Pancreas (tissue), 10 donors: ENCODE results near the gene TNFRSF1A. TPM values are rescaled to one million over a fixed set of nuclear protein-coding genes. Genes with fewer than 3 reads are reported as not detected.
A peak's percentile ranks its signal among the peaks of the same experiment; 100 is the strongest.

Experiments used
- ATAC-seq, 4 donors: fragments of 200-7000 bp; cut with Tn5 transposase; one replicate each; pipeline versions ENCODE4 v1.8.0 to v1.9.1; 2020; ENCODE audit warnings: mild to moderate bottlenecking in 4 of 4, moderate library complexity in 4 of 4
- DNase-seq, 6 donors: peaks; one replicate each; pipeline ENCODE4 v3.0.0-alpha.2; 2020
- FAIRE-seq: peaks from 2 replicates; lab custom pipeline; 2012; peaks lifted over from hg19 to GRCh38; lab: Jason Lieb, UNC
- H3K27ac ChIP-seq, 4 donors: fragments of 200-600 bp; sonication (generic); 1 replicate in 3 of 4; 2 replicates in 1 of 4; pipeline versions ENCODE4 v1.5.0 to v1.8.0; 2020
- H3K27me3 ChIP-seq, 4 donors: fragments of 200-600 bp; one replicate each; pipeline ENCODE4 v1.8.0; 2021
- H3K36me3 ChIP-seq, 3 donors: fragments of 200-600 bp; sonication (generic) in 1 of 3; one replicate each; pipeline versions ENCODE4 v1.5.0 to v1.8.0; 2020 to 2021
- H3K4me1 ChIP-seq, 3 donors: fragments of 200-600 bp; one replicate each; pipeline ENCODE4 v1.8.0; 2021
- H3K4me3 ChIP-seq, 4 donors: fragments of 200-600 bp; sonication (generic) in 2 of 4; one replicate each; pipeline versions ENCODE4 v1.5.0 to v1.8.0; 2020 to 2021
- H3K9me3 ChIP-seq, 4 donors: fragments of 200-600 bp; one replicate each; pipeline ENCODE4 v1.8.0; 2021
- WGBS, 2 donors: extraction: QIAGEN DNeasy Blood & Tissue Kit; methylation state at CpG; one replicate each; pipeline ENCODE4 v1.1.7; 2013; 5-methylcytosine and 5-hydroxymethylcytosine counted together
- intact Hi-C, 3 donors: fragments of 100-400 bp; cut with DNase I; formaldehyde crosslinking; loops; one replicate each; pipeline versions ENCODE4 v1.11.1 to v1.14.2; 2022
- polyA plus RNA-seq, 2 donors: library from polyadenylated mRNA; stranded (reverse); fragments of 200-250 nt; gene quantifications; one replicate each; pipeline ENCODE4 v1.2.3, GENCODE V29; 2013
- total RNA-seq, 6 donors: library from RNA; stranded (reverse); fragmentation: NEBNext Ultra II Directional in 4 of 6; extraction: Animal tissue kit (Norgen Biotek cat#: 25700) in 4 of 6; gene quantifications; one replicate each; pipeline versions ENCODE4 v1.2.1 to v1.2.4, GENCODE V29; 2021 to 2023
- TF ChIP-seq, protein P1 (sequence below), 4 donors: fragments of 200-600 bp; sonication (generic) in 3 of 4; IDR thresholded peaks; one replicate each; pipeline versions ENCODE4 v1.5.0 to v1.8.0; 2021; ENCODE audit warnings: antibody characterized with exemption in 4 of 4
- donor health status: healthy with polysubstance abuse.
- donor health status: DM: no; HTN: no; CAD: no; lungs with moderate emphysema.
- donor health status: DM: no; HTN: no; CAD: no.
- donor health status: control.
- donor health status: control.
- donor health status: Bipolar disorder and iron deficiency.
- donor health status: DM: yes; HTN: yes; CAD: no.
- donor health status: DM: no; HTN: no; CAD: no.
- donor health status: DM: no; HTN: no; CAD: no.
- donor health status: DM: yes; HTN: yes; CAD: no.

Gene TNFRSF1A
- total and polyA plus RNA-seq, 8 donors = 23.5 to 68.1 (median 36.6) TPM

DNA sequence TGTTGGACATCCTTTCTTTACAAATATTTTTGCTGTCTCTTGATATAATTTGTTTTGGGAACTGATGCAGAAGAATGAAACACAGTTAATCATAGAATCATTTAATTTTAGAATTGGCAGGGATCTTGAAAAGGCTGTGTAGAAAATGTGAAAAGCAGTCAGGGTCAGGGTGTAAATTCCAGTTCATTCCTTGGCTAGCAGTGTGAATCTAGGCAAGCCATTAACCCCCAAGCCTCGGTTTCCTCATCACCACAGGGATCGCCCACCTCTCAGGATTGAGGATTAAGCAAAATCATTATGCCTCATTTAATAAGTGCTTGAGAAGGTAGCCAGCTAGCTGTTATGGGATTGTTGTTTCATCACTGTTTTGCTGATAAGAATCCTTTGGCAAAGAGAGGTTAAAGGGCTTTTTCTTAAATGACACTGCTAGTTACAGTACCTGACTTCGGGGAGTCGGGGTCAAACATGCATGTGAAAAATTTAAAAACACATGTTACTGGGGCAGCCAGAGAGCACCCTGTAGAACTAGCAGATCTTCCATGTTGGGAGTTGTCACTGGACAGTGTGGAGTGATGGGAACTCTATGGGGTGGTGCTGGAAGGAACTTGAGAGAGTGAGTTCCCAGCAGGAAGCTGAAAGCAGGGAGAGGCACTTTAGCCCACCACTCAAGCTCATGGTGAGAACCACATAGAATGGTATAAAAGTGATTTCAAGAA, 10.7 kb downstream of the TNFRSF1A start:
- Histone ChIP-seq H3K27ac (peak overlapping the region in 1 of 4 donors; percentile 17), H3K36me3 (peaks cover 19 to 56% (median 39%) of the 10 kb centered on the region in 3 donors), H3K27me3 (no peaks in the 10 kb centered on the region), H3K4me3 (no peak overlapping the region), H3K9me3 (no peaks in the 10 kb centered on the region), H3K4me1 (peaks cover 17 to 21% (median 18%) of the 10 kb centered on the region in 3 donors)
- intact Hi-C loops = no loop called here
- ATAC-seq (no peak), DNase-seq (no peak), FAIRE-seq (no peak)
- TF ChIP-seq, protein P1, sequence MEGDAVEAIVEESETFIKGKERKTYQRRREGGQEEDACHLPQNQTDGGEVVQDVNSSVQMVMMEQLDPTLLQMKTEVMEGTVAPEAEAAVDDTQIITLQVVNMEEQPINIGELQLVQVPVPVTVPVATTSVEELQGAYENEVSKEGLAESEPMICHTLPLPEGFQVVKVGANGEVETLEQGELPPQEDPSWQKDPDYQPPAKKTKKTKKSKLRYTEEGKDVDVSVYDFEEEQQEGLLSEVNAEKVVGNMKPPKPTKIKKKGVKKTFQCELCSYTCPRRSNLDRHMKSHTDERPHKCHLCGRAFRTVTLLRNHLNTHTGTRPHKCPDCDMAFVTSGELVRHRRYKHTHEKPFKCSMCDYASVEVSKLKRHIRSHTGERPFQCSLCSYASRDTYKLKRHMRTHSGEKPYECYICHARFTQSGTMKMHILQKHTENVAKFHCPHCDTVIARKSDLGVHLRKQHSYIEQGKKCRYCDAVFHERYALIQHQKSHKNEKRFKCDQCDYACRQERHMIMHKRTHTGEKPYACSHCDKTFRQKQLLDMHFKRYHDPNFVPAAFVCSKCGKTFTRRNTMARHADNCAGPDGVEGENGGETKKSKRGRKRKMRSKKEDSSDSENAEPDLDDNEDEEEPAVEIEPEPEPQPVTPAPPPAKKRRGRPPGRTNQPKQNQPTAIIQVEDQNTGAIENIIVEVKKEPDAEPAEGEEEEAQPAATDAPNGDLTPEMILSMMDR (IDR thresholded peaks at IDR 0.05) = no peak
- WGBS, 2 donors = 79 to 87% methylated on average over 4 of the region's 4 CpGs

DNA sequence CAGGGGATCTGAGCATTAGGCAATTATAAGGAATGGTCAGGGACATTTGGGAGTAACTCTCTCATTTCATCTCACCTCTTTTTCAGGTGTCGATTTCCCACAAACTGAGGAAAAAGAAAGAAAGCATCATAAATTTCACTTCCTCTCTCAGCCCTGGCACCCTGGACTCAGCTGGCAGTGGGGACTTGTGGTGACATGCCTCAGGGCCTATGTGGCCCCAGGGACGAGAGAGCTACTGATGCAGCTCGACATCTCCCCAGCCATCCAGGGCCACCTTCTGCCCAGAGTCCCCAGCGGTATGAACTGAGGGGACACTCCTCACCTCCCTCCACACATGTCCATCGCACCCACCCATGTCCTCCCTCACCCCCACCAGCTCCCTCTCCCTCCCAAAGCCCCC, 11.7 kb downstream of the TNFRSF1A start:
- peaks cover 19 to 56% (median 39%) of the 10 kb centered on the region in 3 donors for H3K36me3 ChIP-seq
- no peak overlapping the region for H3K4me3 ChIP-seq
- TF ChIP-seq, protein P1 (IDR thresholded peaks at IDR 0.05) = no peak
- H3K27ac ChIP-seq = no peak overlapping the region
- WGBS, 2 donors = 87 to 94% methylated on average over 5 of the region's 5 CpGs
- no peak for DNase-seq
- FAIRE-seq = no peak
- no peak for ATAC-seq
- no peaks in the 10 kb centered on the region for H3K27me3 ChIP-seq
- H3K4me1 ChIP-seq = peaks cover 12 to 29% (median 16%) of the 10 kb centered on the region in 3 donors
- intact Hi-C loops = no loop called here
- H3K9me3 ChIP-seq = no peaks in the 10 kb centered on the region

DNA sequence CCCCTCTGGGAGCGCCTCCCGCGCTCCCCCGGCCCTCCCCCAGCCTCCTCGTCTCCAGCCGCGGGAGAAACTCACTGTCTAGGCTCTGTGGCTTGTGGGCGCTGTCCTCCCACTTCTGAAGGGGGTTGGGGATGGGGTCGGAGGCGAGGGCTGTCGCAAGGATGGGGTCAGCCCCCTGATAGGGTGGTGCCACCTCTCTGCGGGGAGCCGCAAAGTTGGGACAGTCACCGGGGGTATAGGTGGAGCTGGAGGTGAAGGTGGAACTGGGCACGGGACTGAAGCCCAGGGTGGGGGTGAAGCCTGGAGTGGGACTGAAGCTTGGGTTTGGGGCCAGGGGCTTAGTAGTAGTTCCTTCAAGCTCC, 12.2 kb downstream of the TNFRSF1A start:
- intact Hi-C loops = loop anchor here in 1 of 3 donors (5.0 to 10.0 kb wide), 2 partner anchors 125 to 208 kb away; partner anchors contain the start of gene TAPBPL
- H3K4me3 ChIP-seq = no peak overlapping the region
- H3K9me3 ChIP-seq = no peaks in the 10 kb centered on the region
- no peak overlapping the region for H3K27ac ChIP-seq
- FAIRE-seq = no peak
- peaks cover 19 to 56% (median 39%) of the 10 kb centered on the region in 3 donors for H3K36me3 ChIP-seq
- ATAC-seq = no peak
- peaks cover 7 to 27% (median 11%) of the 10 kb centered on the region in 3 donors for H3K4me1 ChIP-seq
- DNase-seq = no peak
- no peaks in the 10 kb centered on the region for H3K27me3 ChIP-seq
- TF ChIP-seq, protein P1 (IDR thresholded peaks at IDR 0.05) = no peak
- WGBS, 2 donors = 85 to 88% methylated on average over 15 of the region's 15 CpGs

DNA sequence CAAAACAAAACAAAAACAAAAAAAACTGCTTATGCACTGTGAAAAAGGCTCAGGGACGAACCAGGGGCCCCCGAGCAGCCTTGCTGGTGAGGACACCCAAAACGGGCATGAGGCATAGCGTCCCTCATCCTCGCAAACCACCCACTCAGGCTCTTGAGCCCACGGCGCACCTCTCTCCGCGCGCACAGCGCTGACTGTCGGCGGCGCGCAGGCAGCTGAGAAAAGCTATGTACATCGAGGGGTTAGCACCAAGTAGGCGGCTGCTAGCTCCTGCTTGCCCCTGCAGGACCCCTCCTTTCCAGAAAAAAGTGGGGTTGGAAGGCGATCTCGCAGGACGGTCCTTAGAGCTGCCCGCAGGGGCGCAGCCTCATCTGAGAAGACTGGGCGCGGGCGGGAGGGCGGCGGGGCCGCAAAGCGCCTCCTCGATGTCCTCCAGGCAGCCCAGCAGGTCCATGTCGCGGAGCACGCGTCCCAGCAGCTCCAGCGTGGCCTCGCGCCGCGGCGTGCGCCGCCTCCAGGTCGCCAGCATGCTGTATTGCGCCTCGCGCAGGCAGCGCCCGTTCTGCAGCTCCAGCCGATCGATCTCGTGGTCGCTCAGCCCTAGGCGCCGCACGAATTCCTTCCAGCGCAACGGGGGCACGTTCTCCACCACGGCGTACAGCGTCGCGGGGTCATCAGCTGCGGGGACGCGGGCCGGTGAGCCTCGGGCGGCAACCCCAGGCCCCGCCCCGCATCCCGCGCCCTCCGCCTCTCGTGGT, 12.8 kb downstream of the TNFRSF1A start:
- no peak for FAIRE-seq
- Histone ChIP-seq H3K27ac (no peak overlapping the region), H3K4me1 (peaks cover 1 to 27% (median 5%) of the 10 kb centered on the region in 3 donors), H3K36me3 (peaks cover 19 to 56% (median 39%) of the 10 kb centered on the region in 3 donors), H3K4me3 (no peak overlapping the region), H3K27me3 (no peaks in the 10 kb centered on the region), H3K9me3 (no peaks in the 10 kb centered on the region)
- WGBS, 2 donors = 92 to 93% methylated on average over 67 to 75 of the region's 75 CpGs
- TF ChIP-seq, protein P1 (IDR thresholded peaks at IDR 0.05) = no peak
- intact Hi-C loops = loop anchor here in 1 of 3 donors (5.0 to 10.0 kb wide), 2 partner anchors 126 to 208 kb away; partner anchors contain the start of gene TAPBPL
- ATAC-seq = no peak
- peak in 1 of 6 donors; percentile 63 for DNase-seq
